ENCODE data around the gene CLHC1.

GRCh38 chr2:55130849-55131248 lies 101.2 kb downstream of the CLHC1 start:
- TF ChIP-seq, protein P1, sequence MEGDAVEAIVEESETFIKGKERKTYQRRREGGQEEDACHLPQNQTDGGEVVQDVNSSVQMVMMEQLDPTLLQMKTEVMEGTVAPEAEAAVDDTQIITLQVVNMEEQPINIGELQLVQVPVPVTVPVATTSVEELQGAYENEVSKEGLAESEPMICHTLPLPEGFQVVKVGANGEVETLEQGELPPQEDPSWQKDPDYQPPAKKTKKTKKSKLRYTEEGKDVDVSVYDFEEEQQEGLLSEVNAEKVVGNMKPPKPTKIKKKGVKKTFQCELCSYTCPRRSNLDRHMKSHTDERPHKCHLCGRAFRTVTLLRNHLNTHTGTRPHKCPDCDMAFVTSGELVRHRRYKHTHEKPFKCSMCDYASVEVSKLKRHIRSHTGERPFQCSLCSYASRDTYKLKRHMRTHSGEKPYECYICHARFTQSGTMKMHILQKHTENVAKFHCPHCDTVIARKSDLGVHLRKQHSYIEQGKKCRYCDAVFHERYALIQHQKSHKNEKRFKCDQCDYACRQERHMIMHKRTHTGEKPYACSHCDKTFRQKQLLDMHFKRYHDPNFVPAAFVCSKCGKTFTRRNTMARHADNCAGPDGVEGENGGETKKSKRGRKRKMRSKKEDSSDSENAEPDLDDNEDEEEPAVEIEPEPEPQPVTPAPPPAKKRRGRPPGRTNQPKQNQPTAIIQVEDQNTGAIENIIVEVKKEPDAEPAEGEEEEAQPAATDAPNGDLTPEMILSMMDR (IDR thresholded peaks at IDR 0.05; ENCODE audit: borderline replicate concordance, extremely low read depth, low read length, poor library complexity, severe bottlenecking), result no peak
- TF ChIP-seq EZH2 (IDR thresholded peaks at IDR 0.05; ENCODE audit: borderline replicate concordance, low read depth, low read length, severe bottlenecking), result no peak

All from DND-41 (cell line).